ENCODE measurements around the gene RAB3B. TPM values are rescaled to one million over a fixed set of nuclear protein-coding genes. Genes with fewer than 3 reads are reported as not detected.

The RAB3B gene
- total RNA-seq: 15.1 and 40.8 TPM in 2 replicates

GRCh38 chr1:51990478-51990965 is at the start of gene RAB3B:
TSS of gene RAB3B (minus strand) at chr1:51990700. CDS start at chr1:51977117, 13,583 bp downstream.

GRCh38 chr1:52033190-52034049 is 42.9 kb upstream of the RAB3B start, which contains the start of gene KTI12:
TSS of gene KTI12 (minus strand) at chr1:52033810. CDS start at chr1:52033761, 49 bp downstream.

GRCh38 chr1:51878616-51879336 is 111.7 kb downstream of the RAB3B start, which contains the start of gene NRDC:
TSS of gene NRDC (minus strand) at chr1:51878727. CDS start at chr1:51878615, 112 bp downstream.

Small RNAs within 50 kb of the gene (small RNA-seq; reads per million reads assigned to genes)
- gene RN7SL290P: not detected
- gene RNA5SP48: not detected

Other genes starting within 250 kb of the RAB3B start
- 95.6 and 107 TPM in 2 replicates for gene NRDC, start 112.0 kb downstream of the RAB3B start, total RNA-seq
- 14.3 and 15.3 TPM in 2 replicates for gene KTI12, start 43.1 kb upstream of the RAB3B start, total RNA-seq
- gene TXNDC12, start 64.5 kb upstream of the RAB3B start, total RNA-seq: 44.0 and 52.8 TPM in 2 replicates
- gene BTF3L4, start 65.6 kb upstream of the RAB3B start, total RNA-seq: 68.4 and 72.6 TPM in 2 replicates
- gene ZFYVE9, start 151.4 kb upstream of the RAB3B start, total RNA-seq: 48.4 and 50.0 TPM in 2 replicates

All from thoracic aorta endothelial cell (primary cell).